ENCODE measurements around the gene SCRT2. TPM values are rescaled to one million over a fixed set of nuclear protein-coding genes. Genes with fewer than 3 reads are reported as not detected.

Gene SCRT2
- polyA plus RNA-seq, 1 donor from 2014 or later = 2.5 TPM

- Histone ChIP-seq H3K27me3 (ENCODE audit: insufficient read depth, low read depth, low read length) (no peaks in the 10 kb centered on the region), H3F3A (ENCODE audit: insufficient read depth, low read length, poor library complexity, severe bottlenecking) (peaks cover 4% of the 10 kb centered on the region), H3K36me3 (ENCODE audit: insufficient read depth, low read length) (no peaks in the 10 kb centered on the region), H2AFZ (ENCODE audit: low read depth, low read length) (no peak overlapping the region), H3K9ac (ENCODE audit: low read length) (peak overlapping the region; percentile 10), H4K20me1 (ENCODE audit: insufficient read depth) (no peaks in the 10 kb centered on the region), H3K79me2 (replicated peaks; ENCODE audit: insufficient read depth, low read length) (no peaks in the 10 kb centered on the region), H3K9me3 (ENCODE audit: low read length) (no peaks in the 10 kb centered on the region), H3K4me3 (ENCODE audit: low read length) (no peak overlapping the region), H3K9me2 (ENCODE audit: insufficient read depth, low read length) (no peaks in the 10 kb centered on the region), H3K27ac (ENCODE audit: low read length) (no peak overlapping the region), H3K4me2 (ENCODE audit: low read length) (no peak overlapping the region)
- TF ChIP-seq TAF1 (IDR thresholded peaks at IDR 0.05; ENCODE audit: low read depth) (no peak), POLR2AphosphoS5 (IDR thresholded peaks at IDR 0.05) (no peak), MXI1 (conservative IDR thresholded peaks at IDR 0.05; ENCODE audit: poor library complexity, severe bottlenecking) (no peak), CTCF (IDR thresholded peaks at IDR 0.05; ENCODE audit: poor library complexity, severe bottlenecking) (peak; percentile 40)
Observed at GRCh38 chr20:688809-689212, 13.2 kb upstream of the SCRT2 start.

GRCh38 chr20:687468-688203, 12.0 kb upstream of the SCRT2 start:
- Histone ChIP-seq H3K4me2 (ENCODE audit: low read length) (no peak overlapping the region), H3K27me3 (ENCODE audit: insufficient read depth, low read depth, low read length) (no peaks in the 10 kb centered on the region), H3F3A (ENCODE audit: insufficient read depth, low read length, poor library complexity, severe bottlenecking) (peaks cover 4% of the 10 kb centered on the region), H2AFZ (ENCODE audit: low read depth, low read length) (no peak overlapping the region), H3K4me3 (ENCODE audit: low read length) (no peak overlapping the region), H3K9me2 (ENCODE audit: insufficient read depth, low read length) (no peaks in the 10 kb centered on the region), H3K36me3 (ENCODE audit: insufficient read depth, low read length) (no peaks in the 10 kb centered on the region), H3K79me2 (replicated peaks; ENCODE audit: insufficient read depth, low read length) (no peaks in the 10 kb centered on the region), H3K9me3 (ENCODE audit: low read length) (no peaks in the 10 kb centered on the region), H3K9ac (ENCODE audit: low read length) (no peak overlapping the region), H3K27ac (ENCODE audit: low read length) (no peak overlapping the region), H4K20me1 (ENCODE audit: insufficient read depth) (no peaks in the 10 kb centered on the region)
- no peak for TF ChIP-seq TAF1 (IDR thresholded peaks at IDR 0.05; ENCODE audit: low read depth)
- no peak for TF ChIP-seq REST (IDR thresholded peaks at IDR 0.05; ENCODE audit: borderline replicate concordance)
- TF ChIP-seq EZH2 (IDR thresholded peaks at IDR 0.05; ENCODE audit: borderline replicate concordance, insufficient read depth, low read length, poor library complexity, severe bottlenecking) = no peak
- TF ChIP-seq EP300 (conservative IDR thresholded peaks at IDR 0.05; ENCODE audit: poor library complexity, severe bottlenecking) = no peak
- no peak for TF ChIP-seq MXI1 (conservative IDR thresholded peaks at IDR 0.05; ENCODE audit: poor library complexity, severe bottlenecking)
- no peak for TF ChIP-seq CTCF (IDR thresholded peaks at IDR 0.05; ENCODE audit: poor library complexity, severe bottlenecking)
- no peak for TF ChIP-seq RAD21 (conservative IDR thresholded peaks at IDR 0.05)
- no peak for TF ChIP-seq SMC3 (conservative IDR thresholded peaks at IDR 0.05; ENCODE audit: poor library complexity)
- no peak for TF ChIP-seq POLR2AphosphoS5 (IDR thresholded peaks at IDR 0.05)
